AG10803 (cell line): ENCODE measurements around the gene TTYH3.

Source experiments
- DNase-seq: peaks from one replicate; pipeline ENCODE4 v3.0.0; 2010; ENCODE audit warnings: low read depth
- H3K4me3 ChIP-seq: 2 replicates; pipeline ENCODE4 v1.5.1; 2011; ENCODE audit warnings: mild to moderate bottlenecking, low read length, control low read depth
- CTCF ChIP-seq: conservative IDR thresholded peaks from 2 replicates; pipeline ENCODE4 v1.5.1; 2011; ENCODE audit warnings: mild to moderate bottlenecking, low read length, control low read depth, inconsistent platforms

Gene TTYH3

GRCh38 chr7:2711895-2712675 is 80.3 kb downstream of the TTYH3 start:
- no peak overlapping the region for H3K4me3 ChIP-seq
- TF ChIP-seq CTCF = no peak
- no peak for DNase-seq

DNA sequence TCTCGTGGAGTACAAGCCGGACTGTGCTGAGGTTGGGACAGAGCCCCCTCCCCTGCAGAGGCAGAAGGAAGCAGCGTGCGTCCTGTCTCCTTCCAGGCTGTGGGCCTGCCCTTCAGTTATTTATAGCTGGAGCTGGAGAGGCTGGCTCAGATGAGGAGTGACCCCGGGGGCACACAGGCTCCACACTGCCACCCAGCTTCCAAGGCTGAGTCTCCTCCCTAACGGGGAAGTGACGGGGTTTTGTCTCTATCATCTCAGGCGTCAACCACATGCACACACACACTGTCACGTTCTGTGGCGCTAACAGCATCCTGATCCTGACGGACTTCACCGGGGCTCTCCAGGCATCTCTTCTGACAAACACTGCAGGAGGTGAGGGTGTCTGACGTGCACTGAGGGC is 81.6 kb downstream of the TTYH3 start:
- no peak overlapping the region for H3K4me3 ChIP-seq
- TF ChIP-seq CTCF = no peak
- DNase-seq = no peak

DNA sequence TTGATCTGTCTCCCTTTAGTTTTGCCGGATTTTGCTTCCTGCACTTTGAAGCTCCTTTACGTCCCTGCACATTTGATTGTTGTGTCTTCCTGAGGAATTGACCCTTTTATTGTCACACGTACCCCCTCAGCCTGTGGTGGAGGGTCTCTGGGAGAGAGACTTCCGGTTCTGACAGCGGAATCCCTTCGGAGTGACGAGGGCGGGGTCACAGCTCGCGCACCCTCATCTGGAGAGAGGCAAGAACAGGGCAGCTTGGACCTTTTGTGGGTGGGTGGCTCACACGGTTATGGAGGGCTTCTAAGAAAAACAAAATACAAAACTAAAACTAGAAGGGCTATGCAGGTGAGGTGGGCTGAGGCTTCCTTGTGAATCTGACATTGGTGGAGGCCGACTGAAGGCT is 82.2 kb downstream of the TTYH3 start:
- TF ChIP-seq CTCF = no peak
- no peak for DNase-seq
- H3K4me3 ChIP-seq = no peak overlapping the region
